ENCODE data around the gene RDX. TPM values are rescaled to one million over a fixed set of nuclear protein-coding genes. Genes with fewer than 3 reads are reported as not detected.

Gene RDX
- polyA plus RNA-seq, 10 donors: 67.0 to 103 (median 81.1) TPM

GRCh38 chr11:110173811-110174644 is 122.4 kb downstream of the RDX start:
- peak; percentile 46 to 77 (median 53) for DNase-seq

- no peak for DNase-seq
Observed at GRCh38 chr11:110172468-110173065, 123.8 kb downstream of the RDX start.

GRCh38 chr11:110169738-110170137 is 126.7 kb downstream of the RDX start:
- DNase-seq: no peak

GRCh38 chr11:110168033-110168803 is 128.2 kb downstream of the RDX start:
- DNase-seq: no peak

GRCh38 chr11:110165039-110165925 is 131.1 kb downstream of the RDX start:
- no peak for DNase-seq

- no peak for DNase-seq
Observed at GRCh38 chr11:110162216-110162615, 134.2 kb downstream of the RDX start.

- DNase-seq: no peak
Observed at GRCh38 chr11:110161061-110161460, 135.4 kb downstream of the RDX start.

GRCh38 chr11:110160437-110160836 is 136.0 kb downstream of the RDX start:
- no peak for DNase-seq

- no peak for DNase-seq
Observed at GRCh38 chr11:110160016-110160415, 136.4 kb downstream of the RDX start.

GRCh38 chr11:110159476-110159875 is 136.9 kb downstream of the RDX start:
- DNase-seq: no peak

GRCh38 chr11:110158317-110159200 is 137.9 kb downstream of the RDX start:
- no peak for DNase-seq

- DNase-seq: no peak
Observed at GRCh38 chr11:110156503-110156902, 139.9 kb downstream of the RDX start.

- no peak for DNase-seq
Observed at GRCh38 chr11:110153474-110153873, 142.9 kb downstream of the RDX start.

GRCh38 chr11:110152199-110152598 is 144.2 kb downstream of the RDX start:
- DNase-seq: no peak

- DNase-seq: peak in 1 of 3 donors; percentile 16
Observed at GRCh38 chr11:110148775-110149744, 147.4 kb downstream of the RDX start.

- peak in 1 of 3 donors; percentile 46 for DNase-seq
Observed at GRCh38 chr11:110147962-110148709, 148.3 kb downstream of the RDX start.

GRCh38 chr11:110141812-110142211 is 154.6 kb downstream of the RDX start:
- DNase-seq: no peak

GRCh38 chr11:110134110-110134509 is 162.3 kb downstream of the RDX start:
- DNase-seq: peak in 1 of 3 donors; percentile 30

Data from muscle of back (tissue), 11 donors.